Heart left ventricle (tissue), 16 donors: ENCODE data around the gene ARG2. TPM values are rescaled to one million over a fixed set of nuclear protein-coding genes. Genes with fewer than 3 reads are reported as not detected.
"Not testable (repeated sequence)": the region's sequence is repeated elsewhere in the genome, so short reads cannot be mapped to it uniquely, and the experiment has no call there.

Experiments used
- ATAC-seq, 4 donors: fragments of 200-7000 bp; cut with Tn5 transposase; one replicate each; pipeline ENCODE4 v1.9.1; 2020 to 2022; ENCODE audit warnings: moderate library complexity in 4 of 4, mild to moderate bottlenecking in 3 of 4, moderate number of reproducible peaks in 1 of 4
- DNase-seq, 5 donors: peaks; one replicate each; pipeline ENCODE4 v3.0.0-alpha.2; 2020
- H3K27ac ChIP-seq, 12 donors: fragments of 200-600 bp; sonication (generic) in 4 of 12; one replicate each; pipeline versions ENCODE4 v1.5.0 to v1.8.0; 2016 to 2022; ENCODE audit warnings: mild to moderate bottlenecking in 2 of 12
- H3K27me3 ChIP-seq, 9 donors: fragments of 200-600 bp; sonication (generic) in 2 of 9; one replicate each; pipeline versions ENCODE4 v1.5.1 to v1.8.0; 2016 to 2022; ENCODE audit warnings: mild to moderate bottlenecking in 3 of 9
- H3K36me3 ChIP-seq, 9 donors: fragments of 200-600 bp; sonication (generic) in 2 of 9; one replicate each; pipeline versions ENCODE4 v1.5.0 to v1.8.0; 2018 to 2022; ENCODE audit warnings: mild to moderate bottlenecking in 2 of 9
- H3K4me1 ChIP-seq, 12 donors: fragments of 200-600 bp; sonication (generic) in 4 of 12; one replicate each; pipeline versions ENCODE4 v1.5.0 to v1.8.0; 2016 to 2022; ENCODE audit warnings: mild to moderate bottlenecking in 3 of 12
- H3K4me3 ChIP-seq, 12 donors: fragments of 200-600 bp; sonication (generic) in 4 of 12; one replicate each; pipeline versions ENCODE4 v1.5.0 to v1.8.0; 2017 to 2022; ENCODE audit warnings: mild to moderate bottlenecking in 9 of 12, moderate library complexity in 4 of 12
- H3K9me3 ChIP-seq, 12 donors: fragments of 200-600 bp; sonication (generic) in 4 of 12; one replicate each; pipeline versions ENCODE4 v1.5.0 to v1.8.0; 2016 to 2022; ENCODE audit warnings: mild to moderate bottlenecking in 1 of 12
- CTCF ChIP-seq, 12 donors: fragments of 200-600 bp; sonication (generic) in 4 of 12; IDR thresholded peaks; one replicate each; pipeline versions ENCODE4 v1.5.0 to v1.8.0; 2018 to 2022; ENCODE audit warnings: antibody characterized with exemption in 12 of 12, mild to moderate bottlenecking in 5 of 12
- POLR2A ChIP-seq, 2 donors: fragments of 450-650 bp; IDR thresholded peaks; one replicate each; pipeline ENCODE4 v1.6.1; 2017; ENCODE audit warnings: antibody characterized with exemption in 2 of 2, mild to moderate bottlenecking in 2 of 2, moderate library complexity in 2 of 2
- WGBS, 4 donors: extraction: QIAGEN DNeasy Blood & Tissue Kit in 2 of 4; methylation state at CpG; one replicate each; pipeline versions ENCODE4 v1.1.5 to v1.1.7; 2013 to 2018; 5-methylcytosine and 5-hydroxymethylcytosine counted together
- intact Hi-C, 10 donors: fragments of 100-400 bp; cut with DNase I; formaldehyde crosslinking; loops; one replicate each; pipeline versions ENCODE4 v1.11.1 to v1.14.2; 2022
- polyA plus RNA-seq, 2 donors: library from polyadenylated mRNA; stranded (reverse); fragments of 200-250 nt; gene quantifications; one replicate each; pipeline ENCODE4 v1.2.3, GENCODE V29; 2013
- total RNA-seq, 9 donors: library from RNA; depleted of rRNA in 2 of 9; stranded (reverse); fragments of >200 nt in 2 of 9; fragmentation: NEBNext Ultra II Directional in 3 of 9; extraction: Animal tissue kit (Norgen Biotek cat#: 25700) in 3 of 9; gene quantifications; one replicate each; pipeline versions ENCODE4 v1.1.0 to v1.2.4, GENCODE V29; 2016 to 2023
- donor health status: ischemic (EF 13 %, LVEDD 7.1; RV severe dilation, severe dysfunction).
- donor health status: healthy with polysubstance abuse.
- donor health status: DM: no; HTN: yes; CAD: no.
- donor health status: DM: no; HTN: no; CAD: no.
- donor health status: ischemic (EF 25% LVEDD 6.9; RV normal size, moderate dysfunction).
- donor health status: ischemic (EF 25% LVEDD 5.7; RV mildly dilated, moderate dysfunction).
- donor health status: healthy.
- donor health status: DM: yes; HTN: yes; CAD: no.
- donor health status: ischemic (EF 35%, LVEDD 5.7; RV mildly dilated, moderate dysfunction).
- donor health status: nonischemic (EF 11% LVEDD 7.7; RV severe dilation, severe dysfunction).
- donor health status: DM: yes; HTN: yes; CAD: no.
- donor health status: PGD.
- donor health status: ischemic (EF 29% LVEDD 5.4; RV normal size, mild dysfunction).
- donor health status: nonischemic (EF 23%, LVEDD 6.1; RV moderate dilation, normal function).

Gene ARG2
- total and polyA plus RNA-seq, 11 donors = 0.34 to 53.7 (median 1.5) TPM

GRCh38 chr14:67618617-67619063 lies 1.1 kb upstream of the ARG2 start:
- peaks cover 0 to 32% (median 11%) of the 10 kb centered on the region in 12 donors for H3K4me1 ChIP-seq
- no peaks in the 10 kb centered on the region for H3K9me3 ChIP-seq
- H3K27ac ChIP-seq = peak overlapping the region in 2 of 12 donors; percentile 74 to 76
- H3K36me3 ChIP-seq = no peaks in the 10 kb centered on the region
- DNase-seq = peak in 1 of 5 donors; percentile 13
- TF ChIP-seq POLR2A (IDR thresholded peaks at IDR 0.05) = no peak
- peak; percentile 52 to 79 (median 65) for TF ChIP-seq CTCF (IDR thresholded peaks at IDR 0.05)
- intact Hi-C loops = loop anchor here (1.0 to 10.0 kb wide), 8 partner anchors 48 to 86 kb away; partner anchors contain the start of gene RDH12 (in 2 of the 10)
- no peaks in the 10 kb centered on the region for H3K27me3 ChIP-seq
- H3K4me3 ChIP-seq = peak overlapping the region in 3 of 12 donors; percentile 68 to 74 (median 70)
- ATAC-seq = peak; percentile 38 to 66 (median 56)

GRCh38 chr14:67620217-67620785 lies 581 bp downstream of the ARG2 start:
- H3K36me3 ChIP-seq = no peaks in the 10 kb centered on the region
- ATAC-seq (peak in 2 of 4 donors; percentile 4 to 9), DNase-seq (peak in 1 of 5 donors; percentile 30)
- H3K27me3 ChIP-seq = no peaks in the 10 kb centered on the region
- H3K4me1 ChIP-seq = peaks cover 0 to 32% (median 11%) of the 10 kb centered on the region in 12 donors
- intact Hi-C loops = loop anchor here in 2 of 10 donors (5.0 kb wide), 2 partner anchors 47 to 82 kb away; partner anchors contain the start of gene RDH12 (in 1 of the 2)
- peak overlapping the region in 5 of 12 donors; percentile 11 to 76 (median 57) for H3K27ac ChIP-seq
- no peak for TF ChIP-seq CTCF (IDR thresholded peaks at IDR 0.05)
- no peak for TF ChIP-seq POLR2A (IDR thresholded peaks at IDR 0.05)
- H3K9me3 ChIP-seq = no peaks in the 10 kb centered on the region
- H3K4me3 ChIP-seq = peak overlapping the region; percentile 31 to 74 (median 67)
- 5 to 10% (median 7%) methylated on average over 18 to 19 of the region's 19 CpGs for WGBS, 4 donors

DNA sequence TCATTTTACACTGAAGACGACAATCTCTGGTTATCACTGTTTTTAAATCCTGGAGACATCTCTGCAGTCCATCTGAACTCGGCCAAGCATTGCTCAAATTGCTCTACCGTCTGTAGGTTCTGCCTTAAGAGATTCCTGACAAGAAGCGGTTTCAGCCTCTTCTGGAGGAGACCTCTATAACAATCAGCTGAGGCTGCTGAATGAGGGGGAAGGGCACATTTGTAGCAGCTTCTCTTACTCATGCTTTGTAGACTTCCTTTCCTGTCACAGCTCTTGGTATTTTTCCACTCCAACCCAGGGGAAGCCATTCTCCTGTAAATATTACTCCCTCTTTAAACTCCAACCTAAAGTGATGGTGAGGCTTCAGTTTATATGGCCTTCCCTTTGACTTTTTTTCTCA lies 3.0 kb downstream of the ARG2 start:
- Histone ChIP-seq H3K4me3 (no peak overlapping the region), H3K9me3 (no peaks in the 10 kb centered on the region), H3K27ac (peak overlapping the region in 5 of 12 donors; percentile 3 to 76 (median 39)), H3K36me3 (no peaks in the 10 kb centered on the region), H3K27me3 (no peaks in the 10 kb centered on the region), H3K4me1 (peaks cover 0 to 32% (median 11%) of the 10 kb centered on the region in 12 donors)
- 46 to 49% (median 48%) methylated on average over 4 of the region's 4 CpGs for WGBS, 4 donors
- DNase-seq = no peak
- no peak for TF ChIP-seq CTCF (IDR thresholded peaks at IDR 0.05)
- intact Hi-C loops = loop anchor here in 2 of 10 donors (5.0 kb wide), 2 partner anchors 45 to 80 kb away; partner anchors contain the start of gene RDH12 (in 1 of the 2)
- ATAC-seq = peak in 1 of 4 donors; percentile 19

GRCh38 chr14:67623114-67623513 lies 3.4 kb downstream of the ARG2 start:
- intact Hi-C loops = loop anchor here in 2 of 10 donors (5.0 kb wide), 2 partner anchors 44 to 79 kb away; partner anchors contain the start of gene RDH12 (in 1 of the 2)
- 51 to 56% (median 53%) methylated on average over 2 of the region's 2 CpGs for WGBS, 4 donors
- no peak overlapping the region for H3K4me3 ChIP-seq
- no peaks in the 10 kb centered on the region for H3K27me3 ChIP-seq
- ATAC-seq = no peak
- no peaks in the 10 kb centered on the region for H3K36me3 ChIP-seq
- no peaks in the 10 kb centered on the region for H3K9me3 ChIP-seq
- H3K4me1 ChIP-seq = peaks cover 0 to 32% (median 11%) of the 10 kb centered on the region in 12 donors
- peak overlapping the region in 6 of 12 donors; percentile 3 to 76 (median 24) for H3K27ac ChIP-seq
- TF ChIP-seq CTCF (IDR thresholded peaks at IDR 0.05) (no peak), POLR2A (IDR thresholded peaks at IDR 0.05) (no peak)
- DNase-seq = no peak

GRCh38 chr14:67626131-67626530 lies 6.4 kb downstream of the ARG2 start:
- DNase-seq, H3K9me3 ChIP-seq, intact Hi-C loops, H3K4me3 ChIP-seq, H3K27ac ChIP-seq, H3K36me3 ChIP-seq, ATAC-seq, H3K27me3 ChIP-seq: not testable (repeated sequence)
- 83 to 94% (median 86%) methylated on average over 1 of the region's 1 CpG for WGBS, 4 donors
- peaks cover 0 to 12% (median 0%) of the 10 kb centered on the region in 12 donors for H3K4me1 ChIP-seq
